ENCODE results near the gene AFAP1.

DNA sequence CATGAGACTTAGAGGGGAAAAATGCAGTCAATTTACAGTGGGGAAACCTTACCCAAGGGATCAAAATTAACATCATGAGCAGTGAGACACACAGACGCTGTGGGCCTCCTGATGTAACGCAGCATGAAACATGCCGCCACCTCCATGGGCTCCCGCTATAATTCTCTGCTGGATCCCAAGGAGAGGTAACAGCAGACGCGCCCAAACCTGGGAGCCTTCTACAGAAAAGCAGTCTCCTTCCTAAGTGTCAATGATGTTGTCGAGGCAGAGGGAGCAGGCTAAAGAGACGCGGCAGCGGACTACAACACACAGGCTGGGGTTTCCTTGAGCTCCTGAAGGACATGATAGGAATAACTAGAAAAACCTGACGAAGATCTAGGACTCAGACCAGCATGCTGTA is 142.3 kb downstream of the AFAP1 start:
- TF ChIP-seq, protein P1, sequence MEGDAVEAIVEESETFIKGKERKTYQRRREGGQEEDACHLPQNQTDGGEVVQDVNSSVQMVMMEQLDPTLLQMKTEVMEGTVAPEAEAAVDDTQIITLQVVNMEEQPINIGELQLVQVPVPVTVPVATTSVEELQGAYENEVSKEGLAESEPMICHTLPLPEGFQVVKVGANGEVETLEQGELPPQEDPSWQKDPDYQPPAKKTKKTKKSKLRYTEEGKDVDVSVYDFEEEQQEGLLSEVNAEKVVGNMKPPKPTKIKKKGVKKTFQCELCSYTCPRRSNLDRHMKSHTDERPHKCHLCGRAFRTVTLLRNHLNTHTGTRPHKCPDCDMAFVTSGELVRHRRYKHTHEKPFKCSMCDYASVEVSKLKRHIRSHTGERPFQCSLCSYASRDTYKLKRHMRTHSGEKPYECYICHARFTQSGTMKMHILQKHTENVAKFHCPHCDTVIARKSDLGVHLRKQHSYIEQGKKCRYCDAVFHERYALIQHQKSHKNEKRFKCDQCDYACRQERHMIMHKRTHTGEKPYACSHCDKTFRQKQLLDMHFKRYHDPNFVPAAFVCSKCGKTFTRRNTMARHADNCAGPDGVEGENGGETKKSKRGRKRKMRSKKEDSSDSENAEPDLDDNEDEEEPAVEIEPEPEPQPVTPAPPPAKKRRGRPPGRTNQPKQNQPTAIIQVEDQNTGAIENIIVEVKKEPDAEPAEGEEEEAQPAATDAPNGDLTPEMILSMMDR (conservative IDR thresholded peaks at IDR 0.05; ENCODE audit: low read depth, low read length) = no peak
- TF ChIP-seq EZH2 (IDR thresholded peaks at IDR 0.05; ENCODE audit: low read length, unreplicated experiment) (no peak), EZH2phosphoT487 (IDR thresholded peaks at IDR 0.05; ENCODE audit: borderline replicate concordance, low read length) (no peak)
